ENCODE measurements around the gene TAS2R4. TPM values are rescaled to one million over a fixed set of nuclear protein-coding genes. Genes with fewer than 3 reads are reported as not detected.
A peak's percentile ranks its signal among the peaks of the same experiment; 100 is the strongest.
"Not testable (repeated sequence)": the region's sequence is repeated elsewhere in the genome, so short reads cannot be mapped to it uniquely, and the experiment has no call there.

The TAS2R4 gene
- polyA plus RNA-seq, 1 donor from 2014 or later: not detected

GRCh38 chr7:141770083-141770583 lies 6.3 kb upstream of the TAS2R4 start:
- H3K4me3 Mint-ChIP-seq, H3K4me1 Mint-ChIP-seq, H3K27ac Mint-ChIP-seq, H3K27me3 Mint-ChIP-seq, H3K9me3 Mint-ChIP-seq: not testable (repeated sequence)
- H3K36me3 Mint-ChIP-seq: peaks cover 12% of the 10 kb centered on the region

GRCh38 chr7:141785706-141786552 lies 9.5 kb downstream of the TAS2R4 start:
- Mint-ChIP-seq H3K9me3 (no peaks in the 10 kb centered on the region), H3K27me3 (no peaks in the 10 kb centered on the region), H3K4me1 (peaks cover 0 to 3% (median 0%) of the 10 kb centered on the region in 3 donors), H3K36me3 (peaks cover 4% of the 10 kb centered on the region), H3K27ac (no peak overlapping the region), H3K4me3 (no peak overlapping the region)

- no peaks in the 10 kb centered on the region for H3K9me3 Mint-ChIP-seq
- H3K27ac Mint-ChIP-seq: peak overlapping the region in 1 of 3 donors; percentile 14
- no peak overlapping the region for H3K4me3 Mint-ChIP-seq
- peaks cover 14% of the 10 kb centered on the region for H3K36me3 Mint-ChIP-seq
- no peaks in the 10 kb centered on the region for H3K27me3 Mint-ChIP-seq
- peaks cover 0 to 3% (median 0%) of the 10 kb centered on the region in 3 donors for H3K4me1 Mint-ChIP-seq
These were observed 11.8 kb downstream of the TAS2R4 start for GRCh38 chr7:141788296-141788695.

- Mint-ChIP-seq H3K4me1 (peaks cover 0 to 3% (median 0%) of the 10 kb centered on the region in 3 donors), H3K4me3 (no peak within 1 kb of the TSS), H3K27me3 (no peaks in the 10 kb centered on the region), H3K9me3 (no peaks in the 10 kb centered on the region), H3K36me3 (peaks cover 16% of the 10 kb centered on the region), H3K27ac (peak within 1 kb of the TSS in 1 of 3 donors; percentile 31)
These were observed 13.4 kb downstream of the TAS2R4 start, which contains the start of gene TAS2R5 for GRCh38 chr7:141789917-141790316. Gene TAS2R5, plus strand, starts transcription at chr7:141790217. Its CDS starts 145 bp downstream, at chr7:141790362.

- Mint-ChIP-seq H3K27ac (no peak overlapping the region), H3K27me3 (no peaks in the 10 kb centered on the region), H3K36me3 (peaks cover 24% of the 10 kb centered on the region), H3K4me1 (peaks cover 0 to 2% (median 0%) of the 10 kb centered on the region in 3 donors), H3K9me3 (no peaks in the 10 kb centered on the region), H3K4me3 (no peak overlapping the region)
These were observed 16.1 kb downstream of the TAS2R4 start for GRCh38 chr7:141792526-141792925.

- peaks cover 7% of the 10 kb centered on the region for H3K36me3 Mint-ChIP-seq
- H3K4me3 Mint-ChIP-seq: no peak overlapping the region
- H3K27me3 Mint-ChIP-seq: peaks cover 1% of the 10 kb centered on the region
- H3K4me1 Mint-ChIP-seq: no peaks in the 10 kb centered on the region
- peaks cover 10 to 35% (median 32%) of the 10 kb centered on the region in 3 donors for H3K9me3 Mint-ChIP-seq
- H3K27ac Mint-ChIP-seq: no peak overlapping the region
These were observed 43.6 kb downstream of the TAS2R4 start for GRCh38 chr7:141820067-141820466.

GRCh38 chr7:141822432-141822831 lies 46.0 kb downstream of the TAS2R4 start:
- H3K4me3 Mint-ChIP-seq, H3K4me1 Mint-ChIP-seq, H3K27ac Mint-ChIP-seq, H3K27me3 Mint-ChIP-seq: not testable (repeated sequence)
- Mint-ChIP-seq H3K36me3 (peaks cover 12% of the 10 kb centered on the region), H3K9me3 (peaks cover 10 to 35% (median 32%) of the 10 kb centered on the region in 3 donors)

Other genes with a start within 250 kb of the TAS2R4 start
- gene AGK, start 225.3 kb upstream of the TAS2R4 start, polyA plus RNA-seq: 23.1 TPM
- gene DENND11, start 74.5 kb upstream of the TAS2R4 start, polyA plus RNA-seq: 8.9 TPM
- not detected for gene WEE2, start 68.3 kb upstream of the TAS2R4 start, polyA plus RNA-seq
- gene SSBP1, start 38.3 kb upstream of the TAS2R4 start, polyA plus RNA-seq: 245 TPM
- gene TAS2R3, start 12.6 kb upstream of the TAS2R4 start, polyA plus RNA-seq: not detected
- 0.33 TPM for gene TAS2R5, start 13.5 kb downstream of the TAS2R4 start, polyA plus RNA-seq
- not detected for gene PRSS37, start 64.8 kb downstream of the TAS2R4 start, polyA plus RNA-seq
- not detected for gene OR9A4, start 139.7 kb downstream of the TAS2R4 start, polyA plus RNA-seq
- not detected for gene CLEC5A, start 170.3 kb downstream of the TAS2R4 start, polyA plus RNA-seq
- gene TAS2R38, start 197.1 kb downstream of the TAS2R4 start, polyA plus RNA-seq: not detected
- gene MGAM, start 219.2 kb downstream of the TAS2R4 start, polyA plus RNA-seq: not detected

Measured in IgD-negative memory B cell (primary cell).